Limb (tissue), 2 donors: ENCODE results near the gene SPRR2D.
"Not testable (repeated sequence)": the region's sequence is repeated elsewhere in the genome, so short reads cannot be mapped to it uniquely, and the experiment has no call there.

ENCODE experiments used
- DNase-seq, 2 donors: peaks; one replicate each; pipeline ENCODE4 v3.0.0-alpha.2; 2016; ENCODE audit errors: extremely low spot score in 2 of 2

Gene SPRR2D

DNA sequence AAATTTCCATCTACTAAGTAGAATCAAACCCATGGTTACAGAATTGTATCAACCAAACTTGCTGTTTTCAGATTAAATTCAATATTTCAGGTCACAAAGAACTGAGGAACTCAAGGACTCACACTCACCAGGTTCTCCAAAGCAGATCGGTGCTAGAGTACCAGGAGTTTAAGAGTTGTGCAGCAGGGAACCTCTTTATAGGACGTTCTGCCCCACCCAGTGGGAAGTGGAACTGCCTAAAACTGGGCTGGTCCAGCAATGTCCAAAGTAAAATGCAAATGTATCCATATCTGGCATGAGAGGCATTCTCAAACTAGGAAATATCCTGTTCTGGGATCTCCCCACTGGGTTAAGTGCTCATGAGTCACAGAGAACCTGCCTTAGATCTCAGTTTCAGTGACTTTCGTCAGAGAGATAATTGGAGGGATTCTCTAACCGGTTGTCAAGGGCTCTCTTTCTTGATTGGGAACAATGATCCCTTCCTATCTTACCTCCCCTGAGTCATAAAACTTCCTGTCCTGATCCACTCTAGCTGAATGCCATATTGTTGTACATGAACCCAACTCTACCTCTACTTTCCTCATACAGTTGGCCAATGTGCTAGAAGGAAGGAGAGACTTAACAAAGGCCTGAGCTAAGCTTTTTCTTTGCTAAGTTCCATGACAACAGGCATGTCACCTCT lies at the start of gene SPRR2D:
Gene SPRR2D (minus strand): TSS at position 171 of the 682 bp plus-strand sequence. CDS start 774 bp downstream, outside the sequence.
- no peak for DNase-seq

DNA sequence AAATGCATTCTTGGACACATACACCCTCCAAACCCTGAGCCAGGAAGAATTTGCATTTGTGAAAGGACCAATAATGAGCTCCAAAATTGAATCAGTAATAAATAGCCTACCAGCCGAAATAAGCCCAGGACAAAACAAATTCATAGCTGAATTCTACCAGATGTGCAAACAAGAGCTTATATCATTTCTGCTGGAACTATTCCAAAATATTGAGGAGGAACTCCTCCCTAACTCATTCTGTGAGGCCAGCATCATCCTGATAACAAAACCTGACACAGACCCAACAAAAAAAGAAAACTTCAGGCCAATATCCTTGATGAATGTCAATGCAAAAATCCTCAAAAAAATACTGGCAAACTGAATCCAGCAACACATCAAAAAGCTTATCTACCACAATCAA lies 46.7 kb upstream of the SPRR2D start:
- no peak for DNase-seq

DNA sequence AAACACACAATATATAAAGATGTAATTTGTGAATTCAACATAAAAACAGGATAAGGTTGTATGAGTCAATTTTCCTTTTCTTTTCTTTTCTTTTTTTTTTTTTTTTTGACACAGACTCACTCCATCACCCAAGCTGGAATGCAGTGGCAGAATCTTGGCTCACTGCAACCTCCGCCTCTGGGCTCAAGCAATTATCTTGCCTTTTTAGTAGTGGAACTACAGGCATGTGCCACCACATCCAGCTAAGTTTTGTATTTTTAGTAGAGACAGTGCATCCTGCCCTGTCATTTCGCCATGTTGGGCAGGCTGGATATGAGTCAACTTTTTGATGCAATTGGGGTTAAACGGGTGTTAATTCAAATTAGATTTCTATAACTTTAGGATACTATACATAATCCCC lies 40.8 kb upstream of the SPRR2D start:
- no peak for DNase-seq

DNA sequence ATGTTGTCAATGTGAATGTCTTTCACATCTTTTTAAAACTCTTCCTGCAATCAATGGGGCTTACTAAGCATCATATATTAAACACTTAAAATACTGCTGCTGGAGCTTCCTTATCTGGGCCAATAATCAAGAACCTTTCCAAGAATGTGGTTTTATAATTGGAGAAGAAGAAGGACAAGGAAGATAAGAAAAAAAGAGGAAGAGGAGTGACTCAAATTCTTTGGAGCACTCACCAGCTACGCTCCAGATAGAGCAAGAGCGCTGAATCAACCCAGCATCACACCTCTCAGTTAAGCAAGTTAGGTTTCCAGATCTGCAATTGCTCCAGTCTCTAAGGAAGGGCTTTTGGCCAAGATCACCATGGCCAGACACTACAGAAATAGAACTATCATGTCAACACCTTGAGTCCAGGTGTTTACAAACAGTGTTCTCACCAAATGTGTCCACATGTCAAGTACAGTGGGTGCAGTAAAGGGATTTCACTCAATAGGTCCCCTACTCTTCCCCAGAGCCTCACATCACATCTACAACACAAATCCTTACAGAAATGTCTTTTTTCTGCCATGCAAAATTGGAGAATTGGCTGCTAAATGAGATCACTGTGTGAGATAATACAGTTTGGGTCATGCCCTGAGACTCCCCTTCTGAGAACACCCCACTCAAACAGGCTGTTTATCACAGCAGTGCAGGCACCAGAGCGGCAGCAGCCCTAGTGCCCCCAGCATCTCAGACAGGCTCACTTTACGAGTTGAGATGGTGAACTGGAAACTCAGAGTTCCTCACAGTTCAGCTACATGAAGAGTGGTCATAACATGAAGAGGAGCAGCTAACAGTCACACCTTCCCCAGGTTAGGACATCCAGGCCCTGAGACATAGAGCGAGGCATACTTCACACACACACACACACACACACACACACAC lies 32.1 kb upstream of the SPRR2D start:
- no peak for DNase-seq

DNA sequence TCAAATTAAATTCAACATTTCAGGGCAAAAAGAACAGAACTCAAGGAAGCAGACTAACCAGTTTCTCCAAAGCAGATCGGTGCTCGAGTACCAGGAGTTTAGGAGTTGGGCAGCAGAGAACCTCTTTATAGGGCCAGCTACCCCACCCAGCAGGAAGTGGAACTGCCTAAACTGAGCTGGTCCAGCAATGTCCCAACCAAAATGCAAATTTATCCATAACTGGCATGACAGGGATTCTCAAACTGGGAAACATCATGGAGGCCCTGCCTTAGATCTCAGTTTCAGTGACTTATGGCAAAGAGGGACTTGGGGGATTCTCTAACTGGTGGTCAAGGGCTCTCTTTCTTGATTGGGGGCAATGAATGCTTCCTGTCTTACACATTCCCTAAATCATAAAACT lies 30.6 kb upstream of the SPRR2D start, which contains the start of gene SPRR2B:
Gene SPRR2B (minus strand): TSS at position 101 of the 400 bp plus-strand sequence. CDS start 772 bp downstream, outside the sequence.
- no peak for DNase-seq

DNA sequence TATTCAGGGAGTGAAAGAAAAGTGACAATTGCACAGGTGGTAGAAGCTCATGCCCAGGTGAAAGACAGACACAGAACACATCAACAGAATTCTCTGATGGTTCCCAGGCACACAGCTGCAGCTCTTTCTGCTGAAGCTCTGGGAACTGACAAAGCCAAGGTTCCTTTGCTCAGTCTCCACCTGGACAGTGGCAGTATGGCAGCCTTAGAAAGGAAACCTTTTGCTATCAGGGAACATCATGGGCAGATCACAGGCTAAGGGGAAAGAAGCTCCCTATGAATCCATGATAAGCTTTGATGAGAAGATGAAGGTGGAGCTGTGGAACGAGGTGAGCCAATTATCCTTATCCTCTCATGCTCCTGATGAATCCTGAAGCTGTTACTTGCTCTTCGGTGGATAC lies 29.3 kb upstream of the SPRR2D start:
- no peak for DNase-seq

DNA sequence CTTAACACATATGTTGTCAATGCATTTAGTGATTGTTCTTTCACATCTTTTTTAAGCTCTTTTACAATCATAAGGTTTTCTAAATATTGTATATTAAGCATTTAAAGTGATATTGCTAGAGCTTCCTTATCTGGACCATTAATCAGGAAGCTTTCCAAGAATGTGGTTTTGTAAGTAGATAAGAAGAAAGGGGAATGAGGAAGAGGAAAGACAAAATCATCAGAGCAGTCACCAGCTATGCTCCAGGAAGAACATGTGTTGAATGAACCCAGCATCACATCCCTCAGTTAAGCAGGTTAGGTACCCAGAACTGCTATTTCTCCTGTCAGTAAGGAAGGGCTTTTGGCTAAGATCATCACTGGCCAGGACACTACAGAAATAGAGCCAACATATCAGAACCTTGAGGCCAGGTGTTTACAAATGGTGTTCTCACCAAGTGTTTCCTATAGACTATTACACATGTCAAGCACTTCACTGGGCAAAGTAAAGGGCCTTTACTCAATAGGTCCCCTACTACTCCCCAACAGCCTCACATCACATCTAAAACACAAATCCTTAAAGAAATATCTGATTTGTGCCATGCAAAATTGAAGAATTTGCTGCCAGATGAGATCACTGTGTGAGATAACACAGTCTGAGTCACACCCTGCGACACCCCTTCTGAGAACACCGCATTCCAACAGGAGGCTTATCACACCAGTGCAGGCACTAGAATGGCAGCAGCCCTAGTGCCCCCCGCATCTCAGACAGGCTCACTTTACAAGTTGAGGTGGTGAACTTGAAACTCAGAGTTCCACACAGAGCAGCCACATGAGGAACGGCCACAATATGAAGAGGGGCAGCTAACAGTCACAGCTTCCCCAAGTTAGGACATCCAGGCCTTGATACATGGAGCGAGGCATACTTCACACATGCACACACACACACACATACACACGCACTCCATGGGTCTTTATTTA lies 18.2 kb upstream of the SPRR2D start:
- no peak for DNase-seq

DNA sequence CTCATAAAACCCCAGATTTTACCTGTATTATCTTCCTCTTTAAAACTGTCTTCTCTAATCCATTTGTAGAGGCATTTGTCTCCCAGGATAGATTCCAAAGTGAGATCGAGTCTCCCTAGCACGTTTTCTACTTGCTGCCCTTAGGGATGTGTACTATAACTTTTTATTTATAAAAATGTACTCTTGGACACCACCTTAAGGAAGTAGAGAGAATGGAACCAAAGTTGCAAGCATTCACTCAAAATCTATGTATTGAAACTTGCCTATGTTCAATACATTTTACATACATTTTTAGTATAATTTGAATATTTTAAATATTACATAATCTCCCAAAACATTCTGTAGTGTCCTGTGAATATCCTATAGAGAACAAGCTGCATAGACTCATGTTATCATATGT lies 17.2 kb upstream of the SPRR2D start:
- DNase-seq, result no peak

DNA sequence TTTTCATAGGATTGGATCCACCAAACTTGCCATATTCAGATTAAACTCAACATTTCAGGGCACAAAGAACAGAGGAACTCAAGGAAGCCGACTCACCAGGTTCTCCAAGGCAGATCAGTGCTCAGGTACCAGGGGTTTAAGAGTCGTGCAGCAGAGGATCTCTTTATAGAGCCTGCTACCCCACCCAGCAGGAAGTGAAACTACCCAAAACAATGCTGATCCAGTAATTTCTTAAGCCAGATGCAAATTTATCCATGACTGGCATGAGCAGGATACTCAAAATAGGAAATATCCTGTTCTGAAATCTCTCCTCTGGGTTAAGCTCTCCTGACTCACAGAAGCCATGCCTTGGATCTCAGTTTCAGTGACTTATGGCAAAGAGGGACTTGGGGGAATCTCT lies 16.5 kb upstream of the SPRR2D start, which contains the start of gene SPRR2A:
Gene SPRR2A (minus strand): TSS at position 138 of the 400 bp plus-strand sequence. CDS start 777 bp downstream, outside the sequence.
- DNase-seq, result no peak

DNA sequence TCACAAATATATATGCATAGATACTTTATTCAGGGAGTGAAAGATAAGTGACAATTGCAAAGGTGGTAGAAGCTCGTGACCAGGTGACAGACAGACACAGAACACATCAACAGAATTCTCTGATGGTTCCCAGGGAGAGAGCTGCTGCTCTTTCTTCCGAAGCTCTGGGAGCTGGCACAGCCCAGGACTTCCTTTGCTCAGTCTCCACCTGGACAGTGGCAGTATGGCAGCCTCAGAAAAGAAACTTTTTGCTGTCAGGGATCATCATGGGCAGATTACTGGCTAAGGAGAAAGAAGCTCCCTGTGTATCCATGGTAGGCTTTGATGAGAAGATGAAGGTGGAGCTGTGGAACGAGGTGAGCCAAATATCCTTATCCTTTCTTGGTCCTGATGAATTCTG lies 15.2 kb upstream of the SPRR2D start:
- not testable (repeated sequence) for DNase-seq

DNA sequence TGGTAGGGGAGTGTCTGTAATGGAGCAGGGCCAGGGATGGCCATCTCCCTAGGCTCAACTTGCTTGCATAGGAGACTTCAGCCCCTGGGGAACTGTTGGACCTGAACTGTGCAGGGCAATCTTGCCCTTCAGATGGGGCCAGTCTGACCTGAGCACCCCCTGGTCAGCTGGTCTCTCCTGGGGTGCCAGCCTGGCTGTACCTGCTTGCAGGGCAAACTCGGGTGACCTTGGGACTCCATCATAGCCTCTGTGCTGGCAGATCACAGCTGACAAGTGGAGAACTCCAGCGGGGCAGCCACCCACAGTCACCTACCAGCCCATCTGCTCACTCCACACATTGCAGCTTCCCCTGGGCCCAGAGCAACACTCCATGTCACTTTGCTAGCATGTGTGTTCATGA lies 8.3 kb upstream of the SPRR2D start:
- DNase-seq, result no peak

DNA sequence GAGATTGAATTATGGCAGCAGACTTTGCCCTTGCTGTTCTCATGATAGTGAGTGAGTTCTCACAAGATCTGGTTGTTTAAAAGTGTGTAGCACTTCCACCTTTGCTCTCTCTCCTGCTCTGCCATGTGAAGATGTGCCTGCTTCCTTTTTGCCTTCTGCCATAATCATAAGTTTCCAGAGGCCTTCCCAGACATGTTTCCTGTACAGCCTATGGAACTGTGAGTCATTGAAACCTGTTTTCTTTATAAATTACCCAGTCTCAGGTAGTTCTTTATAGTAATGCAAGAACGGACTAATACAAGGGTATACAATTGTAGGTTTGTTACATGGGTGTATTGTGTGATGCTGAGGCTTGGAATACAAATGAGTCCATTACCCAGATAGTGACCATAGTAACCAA lies 5.7 kb downstream of the SPRR2D start:
- no peak for DNase-seq

DNA sequence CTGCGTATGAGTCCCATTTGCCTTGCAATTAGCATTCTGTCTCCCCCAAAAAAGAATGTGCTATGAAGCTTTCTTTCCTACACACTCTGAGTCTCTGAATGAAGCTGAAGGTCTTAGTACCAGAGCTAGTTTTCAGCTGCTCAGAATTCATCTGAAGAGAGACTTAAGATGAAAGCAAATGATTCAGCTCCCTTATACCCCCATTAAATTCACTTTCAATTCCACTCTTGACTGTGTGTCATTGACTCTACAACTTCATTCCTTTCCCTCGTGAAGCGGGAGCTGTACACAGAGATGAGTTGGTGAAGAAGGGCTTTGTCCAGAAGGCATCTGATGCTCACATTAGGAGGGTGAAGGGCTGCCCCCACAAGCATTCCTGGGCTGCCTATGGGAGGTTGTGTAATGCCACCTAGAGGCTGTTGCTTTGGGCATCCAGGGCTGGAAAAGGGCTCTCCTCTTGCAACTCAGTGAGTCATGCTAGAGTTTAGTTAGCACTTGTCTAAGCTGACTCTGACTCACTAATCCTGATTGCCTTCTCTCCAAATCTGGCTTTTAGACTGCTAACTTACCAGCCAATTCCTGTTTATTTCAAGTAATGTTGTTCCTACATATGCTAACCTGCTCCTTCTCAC lies 8.1 kb downstream of the SPRR2D start:
- DNase-seq, result no peak

DNA sequence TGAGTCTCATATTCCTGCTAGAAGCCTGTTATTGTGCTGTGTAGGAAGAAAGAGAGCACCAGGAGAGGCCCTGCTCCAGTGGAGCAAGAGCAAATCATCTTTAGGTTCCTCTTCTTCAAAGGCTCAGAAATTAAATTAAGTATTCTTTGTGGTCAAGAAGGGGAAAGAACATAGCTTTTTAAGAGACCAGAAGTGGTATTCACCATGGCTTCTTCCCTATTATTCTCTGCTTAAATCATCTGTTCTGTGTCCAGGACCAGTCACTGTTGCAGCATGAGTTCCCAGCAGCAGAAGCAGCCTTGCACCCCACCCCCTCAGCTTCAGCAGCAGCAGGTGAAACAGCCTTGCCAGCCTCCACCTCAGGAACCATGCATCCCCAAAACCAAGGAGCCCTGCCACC lies 8.8 kb downstream of the SPRR2D start:
- no peak for DNase-seq

DNA sequence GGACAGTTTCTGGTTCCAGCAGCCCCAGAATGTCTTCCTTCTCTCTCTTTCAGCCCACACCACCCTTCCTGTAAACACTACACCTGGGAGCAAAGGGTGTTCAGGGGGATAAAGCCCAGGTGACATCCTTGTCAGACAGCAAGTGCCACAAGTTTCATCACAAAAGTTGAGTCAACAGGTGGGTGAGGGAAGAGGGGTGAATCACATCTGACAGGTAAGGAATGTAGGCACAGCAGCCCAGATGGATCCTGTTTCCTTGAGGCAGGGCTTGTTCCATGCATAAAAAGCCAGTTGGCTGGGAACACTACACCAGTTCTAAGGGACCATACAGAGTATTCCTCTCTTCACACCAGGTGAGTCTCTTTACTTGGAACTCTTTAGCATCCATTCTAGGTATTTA lies 10.0 kb downstream of the SPRR2D start, which contains the start of gene SPRR1B:
Gene SPRR1B (plus strand): TSS at position 309 of the 400 bp plus-strand sequence. CDS start 1,143 bp downstream, outside the sequence.
- no peak for DNase-seq

DNA sequence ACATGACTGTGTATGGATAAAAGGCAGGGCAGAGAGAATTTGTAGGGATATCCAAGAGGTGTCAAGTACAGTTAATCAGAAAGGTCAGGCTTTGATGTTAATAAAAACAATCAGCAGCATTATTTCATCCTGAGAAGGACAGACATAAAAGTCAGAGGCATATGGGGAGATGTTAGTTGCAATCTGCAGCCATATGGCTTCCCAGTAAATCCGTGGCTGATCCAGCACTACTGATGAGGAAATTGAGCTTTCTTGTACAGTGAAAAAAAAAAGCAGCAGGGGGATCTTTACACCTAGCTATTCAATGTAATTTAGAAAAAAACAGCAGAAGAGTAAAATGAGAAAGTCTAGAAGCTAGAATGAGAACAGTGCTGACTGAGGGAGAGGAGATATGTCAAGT lies 12.2 kb downstream of the SPRR2D start:
- DNase-seq, result no peak

DNA sequence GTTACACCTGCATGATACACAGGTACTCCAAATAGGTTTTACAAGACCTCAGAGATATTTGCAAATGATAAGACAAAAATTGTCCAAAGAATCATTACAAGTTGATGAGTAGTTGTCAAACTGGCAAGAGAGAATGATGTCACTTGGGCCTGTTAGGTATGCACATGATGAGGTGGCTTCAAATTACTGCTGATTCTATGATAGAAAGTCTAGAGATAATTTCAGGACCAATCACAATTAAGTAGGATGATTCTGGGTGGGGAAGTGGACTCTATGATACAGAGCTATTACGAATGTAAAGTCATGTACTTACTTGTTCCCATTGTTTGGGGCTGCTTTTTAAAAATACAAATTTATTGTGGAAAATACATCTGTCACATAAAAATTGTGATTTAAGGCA lies 15.1 kb downstream of the SPRR2D start:
- no peak for DNase-seq

DNA sequence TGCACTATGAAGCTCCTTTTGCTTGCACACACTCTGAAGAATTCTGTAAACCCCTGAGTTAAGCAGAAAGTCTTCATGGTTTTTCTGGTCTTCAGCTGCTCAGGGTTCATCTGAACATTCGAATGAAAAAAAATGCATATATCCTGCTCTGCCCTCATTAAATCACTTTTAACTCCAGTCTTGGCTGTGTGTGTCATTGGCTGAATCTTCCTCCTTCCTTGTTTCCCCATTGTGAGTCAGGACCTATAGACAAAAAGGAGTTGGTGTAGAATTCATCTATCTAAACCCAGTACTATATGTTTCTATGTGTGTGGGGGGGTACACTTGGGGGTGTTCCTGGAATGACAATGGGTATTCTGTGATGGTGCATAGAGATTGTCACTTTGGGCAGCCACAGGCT lies 16.5 kb downstream of the SPRR2D start:
- no peak for DNase-seq

DNA sequence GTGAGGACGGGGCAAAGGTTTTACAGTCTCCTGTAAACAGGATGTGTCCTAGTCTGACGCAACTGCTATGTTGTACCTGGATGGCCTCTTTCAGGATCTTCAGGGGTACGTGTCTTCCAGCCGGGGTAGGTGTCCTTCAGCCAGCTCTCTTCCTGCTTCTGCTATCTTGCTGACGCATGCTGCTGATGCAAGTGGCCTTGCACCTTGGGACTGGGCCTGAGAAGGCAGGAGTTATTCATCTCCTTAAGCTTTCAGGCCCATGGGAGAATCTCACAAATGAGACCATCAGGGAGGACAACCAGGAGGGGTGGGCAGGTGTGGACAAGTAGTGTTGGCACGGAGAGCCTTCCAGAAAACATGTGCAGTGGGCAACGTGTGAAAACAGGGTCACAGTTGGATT lies 17.8 kb downstream of the SPRR2D start:
- DNase-seq, result no peak

DNA sequence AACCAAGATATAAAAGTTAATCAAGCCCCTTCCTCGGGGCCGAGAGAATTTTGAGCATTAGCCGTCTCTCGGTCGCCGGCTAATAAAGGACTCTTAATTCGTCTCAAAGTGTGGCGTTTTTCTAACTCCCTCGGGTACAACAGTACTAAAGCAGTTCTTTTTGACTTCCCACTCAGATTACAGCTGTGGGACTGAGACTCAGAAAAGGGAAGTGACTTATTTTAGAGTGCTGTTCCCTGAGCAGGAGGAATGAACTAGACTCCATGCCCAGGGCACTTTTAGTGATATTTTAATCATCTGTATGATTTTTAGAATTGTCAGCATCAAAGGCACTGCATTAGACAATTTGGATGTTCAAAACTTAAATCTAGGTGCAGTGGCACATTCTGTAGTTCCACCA lies 18.6 kb downstream of the SPRR2D start:
- DNase-seq, result not testable (repeated sequence)

DNA sequence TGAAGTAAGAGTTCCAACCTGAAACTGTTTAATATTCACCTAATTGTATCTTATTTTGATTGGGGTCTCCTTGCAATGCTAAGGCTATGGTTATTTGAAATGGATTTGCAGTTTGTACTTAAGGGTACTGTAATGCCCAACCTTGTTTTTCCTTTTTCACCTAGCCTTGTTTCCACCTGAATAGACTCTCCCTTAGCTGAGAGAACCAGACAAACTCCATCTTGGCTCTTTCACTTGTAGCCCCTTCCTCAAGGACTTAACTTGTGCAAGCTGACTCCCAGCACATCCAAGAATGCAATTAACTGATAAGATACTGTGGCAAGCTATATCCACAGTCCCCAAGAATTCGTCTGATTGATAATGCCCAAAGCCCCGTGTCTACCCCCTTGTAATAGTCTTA lies 19.1 kb downstream of the SPRR2D start:
- DNase-seq, result not testable (repeated sequence)
